Kidney epithelial cell (primary cell): ENCODE data around the gene FAM163B. TPM values are rescaled to one million over a fixed set of nuclear protein-coding genes. Genes with fewer than 3 reads are reported as not detected.

Source experiments
- DNase-seq: peaks from one replicate; pipeline ENCODE4 v3.0.0-alpha.2; 2010; ENCODE audit warnings: low read depth
- H3K27me3 ChIP-seq: 2 replicates; pipeline ENCODE4 v1.6.0; 2011; ENCODE audit warnings: low read length; ENCODE audit not compliant: control insufficient read depth, insufficient read depth
- H3K36me3 ChIP-seq: 2 replicates; pipeline ENCODE4 v1.5.1; 2011; ENCODE audit warnings: low read length; ENCODE audit not compliant: control insufficient read depth, insufficient read depth
- H3K4me3 ChIP-seq: 2 replicates; pipeline ENCODE4 v1.5.1; 2011; ENCODE audit warnings: low read depth, mild to moderate bottlenecking, control low read depth, low read length
- total RNA-seq: library from RNA; depleted of rRNA; stranded (reverse); fragments of >200 nt; gene quantifications from 2 replicates; pipeline ENCODE4 v1.2.3, GENCODE V29; 2015
- TF ChIP-seq, protein P1 (sequence below): IDR thresholded peaks from 2 replicates; pipeline ENCODE4 v1.5.1; 2011; ENCODE audit warnings: mild to moderate bottlenecking, moderate library complexity, low read length, control low read depth, inconsistent platforms; ENCODE audit not compliant: insufficient read depth, poor library complexity, severe bottlenecking

FAM163B gene
- total RNA-seq, 1 donor from 2014 or later = not detected

DNA sequence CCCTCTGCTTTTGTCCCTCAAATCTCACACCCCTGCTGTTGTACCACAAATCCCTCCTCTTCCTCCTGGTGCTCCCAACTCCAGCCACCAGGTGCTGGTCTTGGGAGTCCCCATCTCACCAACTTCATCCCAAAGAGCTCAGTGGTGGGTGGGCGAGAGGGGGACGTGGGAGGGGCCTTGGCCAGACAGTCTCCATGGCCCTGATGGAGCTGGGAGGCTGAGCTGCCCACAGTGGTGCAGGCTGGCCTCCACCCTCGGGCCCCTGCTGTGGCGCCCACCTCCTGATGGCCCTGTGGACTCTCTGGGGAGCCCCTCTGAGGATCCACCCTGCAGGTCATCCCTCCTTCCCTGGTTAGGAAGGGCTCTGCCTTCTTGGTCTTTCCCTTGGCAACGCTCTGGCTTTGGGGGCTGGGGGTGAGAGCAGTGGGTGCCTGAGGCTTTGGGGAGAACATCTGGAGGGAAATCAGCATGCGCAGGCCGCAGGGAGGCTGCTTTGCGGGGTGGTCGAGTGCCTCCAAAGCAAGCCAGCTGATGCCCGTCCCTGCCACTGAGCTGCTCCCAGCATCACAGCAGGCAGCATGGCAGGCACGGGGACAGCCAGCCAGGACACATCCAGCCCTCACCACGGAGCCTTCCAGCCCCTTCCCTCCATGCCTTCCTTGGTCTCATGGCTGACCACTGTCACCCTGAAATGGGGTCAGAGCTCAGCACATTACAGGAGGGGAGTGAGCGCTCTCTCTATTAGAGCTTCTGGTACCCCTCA lies 7.6 kb upstream of the FAM163B start:
- TF ChIP-seq, protein P1, sequence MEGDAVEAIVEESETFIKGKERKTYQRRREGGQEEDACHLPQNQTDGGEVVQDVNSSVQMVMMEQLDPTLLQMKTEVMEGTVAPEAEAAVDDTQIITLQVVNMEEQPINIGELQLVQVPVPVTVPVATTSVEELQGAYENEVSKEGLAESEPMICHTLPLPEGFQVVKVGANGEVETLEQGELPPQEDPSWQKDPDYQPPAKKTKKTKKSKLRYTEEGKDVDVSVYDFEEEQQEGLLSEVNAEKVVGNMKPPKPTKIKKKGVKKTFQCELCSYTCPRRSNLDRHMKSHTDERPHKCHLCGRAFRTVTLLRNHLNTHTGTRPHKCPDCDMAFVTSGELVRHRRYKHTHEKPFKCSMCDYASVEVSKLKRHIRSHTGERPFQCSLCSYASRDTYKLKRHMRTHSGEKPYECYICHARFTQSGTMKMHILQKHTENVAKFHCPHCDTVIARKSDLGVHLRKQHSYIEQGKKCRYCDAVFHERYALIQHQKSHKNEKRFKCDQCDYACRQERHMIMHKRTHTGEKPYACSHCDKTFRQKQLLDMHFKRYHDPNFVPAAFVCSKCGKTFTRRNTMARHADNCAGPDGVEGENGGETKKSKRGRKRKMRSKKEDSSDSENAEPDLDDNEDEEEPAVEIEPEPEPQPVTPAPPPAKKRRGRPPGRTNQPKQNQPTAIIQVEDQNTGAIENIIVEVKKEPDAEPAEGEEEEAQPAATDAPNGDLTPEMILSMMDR = no peak
- DNase-seq = no peak
- Histone ChIP-seq H3K36me3 (no peaks in the 10 kb centered on the region), H3K4me3 (no peak overlapping the region), H3K27me3 (peaks cover 40% of the 10 kb centered on the region)

DNA sequence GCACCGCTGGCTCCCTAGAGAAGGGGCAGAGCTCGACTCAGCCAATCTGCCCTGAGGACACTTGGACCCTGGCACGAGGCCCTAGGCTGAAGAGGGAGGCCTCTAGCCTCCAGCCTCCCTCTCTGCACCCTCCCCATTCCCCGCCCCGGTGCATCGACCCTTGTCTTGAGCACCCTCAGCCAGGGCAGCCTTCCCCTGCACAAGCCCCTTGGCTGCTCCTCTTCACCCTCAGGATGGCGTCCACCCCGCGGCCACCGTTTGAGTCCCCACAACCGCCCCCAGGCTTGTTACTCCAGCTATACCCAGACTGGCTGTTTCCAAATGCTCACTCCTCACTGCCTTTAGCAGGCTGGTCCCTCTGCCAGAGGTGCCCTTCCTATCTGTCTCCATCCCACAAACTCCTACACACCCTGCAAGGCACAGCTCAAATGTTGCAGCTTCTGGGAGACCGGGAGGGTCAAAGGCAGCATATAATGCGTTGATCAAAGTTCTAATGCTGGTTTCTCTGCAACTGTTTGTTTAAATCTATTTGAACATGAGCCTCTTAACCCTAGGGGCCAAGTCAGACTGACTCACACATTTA lies 6.5 kb upstream of the FAM163B start:
- TF ChIP-seq, protein P1 = no peak
- Histone ChIP-seq H3K36me3 (no peaks in the 10 kb centered on the region), H3K4me3 (no peak overlapping the region), H3K27me3 (peaks cover 40% of the 10 kb centered on the region)
- no peak for DNase-seq

DNA sequence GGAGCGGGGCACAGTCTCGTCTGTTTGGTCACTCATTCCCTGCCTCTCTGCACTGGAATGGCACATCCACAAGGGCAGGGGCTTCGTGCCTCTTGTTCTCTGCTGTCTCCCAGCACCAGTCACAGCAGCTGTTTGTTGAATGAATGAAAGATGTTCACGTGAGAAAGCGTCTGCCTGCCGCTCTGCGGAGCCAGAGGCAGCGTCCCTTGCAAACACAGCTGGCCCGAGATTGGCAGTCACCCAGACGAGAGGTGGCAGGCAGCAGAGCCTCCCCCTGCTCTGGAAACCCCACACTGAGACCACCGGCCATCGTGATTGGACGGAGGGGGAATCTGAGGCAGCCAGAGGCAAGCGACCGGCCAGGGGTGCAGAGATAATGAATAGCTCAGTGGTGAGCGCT lies 6.0 kb upstream of the FAM163B start:
- TF ChIP-seq, protein P1 = no peak
- Histone ChIP-seq H3K4me3 (no peak overlapping the region), H3K27me3 (peaks cover 39% of the 10 kb centered on the region), H3K36me3 (no peaks in the 10 kb centered on the region)
- DNase-seq = no peak

DNA sequence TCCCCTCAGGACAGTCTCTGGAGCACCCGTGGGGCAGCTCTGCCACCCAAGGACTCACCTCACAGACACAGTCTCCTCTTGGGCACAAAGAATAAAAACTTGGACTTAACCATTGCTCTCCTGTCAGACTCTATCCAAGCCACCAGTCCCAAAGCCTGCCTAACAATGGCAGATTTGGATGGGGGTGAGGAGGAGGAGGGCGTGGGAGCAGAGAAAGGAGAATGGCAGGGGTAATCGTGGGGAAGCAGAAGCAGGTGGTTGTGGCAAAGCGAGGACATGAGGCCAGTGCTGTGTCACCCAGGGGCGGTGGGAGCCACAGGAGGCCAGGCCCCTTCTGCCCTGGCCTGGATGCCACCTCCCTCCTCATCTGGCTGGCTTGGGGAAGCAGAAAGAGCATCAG lies 5.5 kb upstream of the FAM163B start:
- TF ChIP-seq, protein P1 = no peak
- no peaks in the 10 kb centered on the region for H3K36me3 ChIP-seq
- no peak for DNase-seq
- peaks cover 37% of the 10 kb centered on the region for H3K27me3 ChIP-seq
- no peak overlapping the region for H3K4me3 ChIP-seq

DNA sequence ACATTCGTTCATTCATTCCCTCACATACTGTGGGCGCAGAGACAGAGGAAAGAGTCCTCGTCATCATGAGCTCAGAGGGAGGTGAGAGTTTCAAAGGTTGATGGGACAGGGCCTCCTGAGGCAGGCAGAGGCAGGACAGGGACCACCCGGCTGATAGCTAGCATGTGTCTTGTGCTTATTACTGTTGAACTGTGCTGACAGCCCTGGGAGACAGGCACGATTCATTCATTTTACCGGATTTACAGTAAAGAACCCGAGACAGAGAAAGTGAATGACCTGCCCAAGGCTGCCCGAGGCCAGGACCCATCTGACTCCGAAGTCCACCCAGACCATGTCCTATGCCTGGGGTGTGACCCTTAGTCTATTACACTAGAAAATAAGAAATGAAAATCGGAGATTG lies 4.9 kb upstream of the FAM163B start:
- Histone ChIP-seq H3K36me3 (no peaks in the 10 kb centered on the region), H3K27me3 (peaks cover 39% of the 10 kb centered on the region), H3K4me3 (no peak overlapping the region)
- DNase-seq = no peak
- TF ChIP-seq, protein P1 = no peak
